Hepatocyte (in vitro differentiated cells): Measurements from ENCODE around the gene KLHL21.

Experiments
- EZH2 ChIP-seq: fragments of 200-600 bp; sonication (generic); IDR thresholded peaks from 2 replicates; pipeline ENCODE4 v1.6.1; 2016; ENCODE audit warnings: antibody characterized with exemption, mild to moderate bottlenecking, borderline replicate concordance
- EZH2phosphoT487 ChIP-seq: fragments of 200-600 bp; sonication (generic); IDR thresholded peaks from one replicate; pipeline ENCODE4 v1.6.1; 2018; ENCODE audit warnings: antibody characterized with exemption, mild to moderate bottlenecking, low read depth, moderate library complexity; ENCODE audit not compliant: unreplicated experiment, severe bottlenecking
- TF ChIP-seq, protein P1 (sequence below): fragments of 200-600 bp; sonication (generic); IDR thresholded peaks from 2 replicates; pipeline ENCODE4 v1.5.1; 2016; ENCODE audit warnings: antibody characterized with exemption, mild to moderate bottlenecking; ENCODE audit not compliant: poor library complexity

DNA sequence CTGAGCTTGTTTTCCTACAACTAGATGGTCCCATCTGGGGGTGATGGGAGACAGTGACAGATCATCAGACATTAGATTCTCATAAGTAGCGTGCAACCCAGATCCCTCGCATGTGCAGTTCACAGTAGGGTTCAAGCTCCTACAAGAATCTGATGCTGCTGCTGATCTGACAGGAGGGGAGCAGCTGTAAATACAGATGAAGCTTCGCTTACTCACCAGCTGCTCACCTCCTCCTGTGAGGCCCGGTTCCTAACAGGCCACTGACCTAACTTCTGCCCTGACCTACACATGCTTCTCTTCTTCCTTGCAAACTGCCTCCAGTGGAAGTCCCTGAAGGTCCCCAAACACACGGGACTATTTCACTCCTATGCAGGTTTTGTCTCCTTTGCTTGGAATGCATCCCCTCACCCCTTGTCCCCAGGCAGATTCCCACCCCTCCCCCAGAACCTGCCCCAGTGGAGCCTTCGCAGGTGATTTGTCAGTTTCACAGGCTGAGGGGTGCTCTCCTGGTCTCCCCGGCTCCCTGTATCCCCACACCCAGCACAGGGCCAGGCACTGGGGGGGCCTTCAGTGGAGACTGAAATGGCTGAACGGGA lies 28.5 kb downstream of the KLHL21 start:
- TF ChIP-seq, protein P1, sequence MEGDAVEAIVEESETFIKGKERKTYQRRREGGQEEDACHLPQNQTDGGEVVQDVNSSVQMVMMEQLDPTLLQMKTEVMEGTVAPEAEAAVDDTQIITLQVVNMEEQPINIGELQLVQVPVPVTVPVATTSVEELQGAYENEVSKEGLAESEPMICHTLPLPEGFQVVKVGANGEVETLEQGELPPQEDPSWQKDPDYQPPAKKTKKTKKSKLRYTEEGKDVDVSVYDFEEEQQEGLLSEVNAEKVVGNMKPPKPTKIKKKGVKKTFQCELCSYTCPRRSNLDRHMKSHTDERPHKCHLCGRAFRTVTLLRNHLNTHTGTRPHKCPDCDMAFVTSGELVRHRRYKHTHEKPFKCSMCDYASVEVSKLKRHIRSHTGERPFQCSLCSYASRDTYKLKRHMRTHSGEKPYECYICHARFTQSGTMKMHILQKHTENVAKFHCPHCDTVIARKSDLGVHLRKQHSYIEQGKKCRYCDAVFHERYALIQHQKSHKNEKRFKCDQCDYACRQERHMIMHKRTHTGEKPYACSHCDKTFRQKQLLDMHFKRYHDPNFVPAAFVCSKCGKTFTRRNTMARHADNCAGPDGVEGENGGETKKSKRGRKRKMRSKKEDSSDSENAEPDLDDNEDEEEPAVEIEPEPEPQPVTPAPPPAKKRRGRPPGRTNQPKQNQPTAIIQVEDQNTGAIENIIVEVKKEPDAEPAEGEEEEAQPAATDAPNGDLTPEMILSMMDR, result no peak
- no peak for TF ChIP-seq EZH2
- TF ChIP-seq EZH2phosphoT487, result no peak
